Prostate gland (tissue), 2 donors: Measurements from ENCODE around the gene SFSWAP.

ENCODE experiments used
- POLR2A ChIP-seq: fragments of 450-650 bp; IDR thresholded peaks from one replicate; pipeline ENCODE4 v1.6.1; 2016; ENCODE audit warnings: antibody characterized with exemption, mild to moderate bottlenecking
- POLR2AphosphoS5 ChIP-seq: sonication (generic); formaldehyde crosslinking; IDR thresholded peaks from one replicate; pipeline ENCODE4 v1.6.1; 2017; ENCODE audit warnings: antibody characterized with exemption
- TF ChIP-seq, protein P1 (sequence below), 4 experiments: fragments of 200-600 bp in 2 of 4; fragments of 450-650 bp in 2 of 4; sonication (generic) in 2 of 4; IDR thresholded peaks; 1 replicate in 3 of 4; 2 replicates in 1 of 4; pipeline ENCODE4 v1.5.1; 2016 to 2019; ENCODE audit warnings: antibody characterized with exemption in 4 of 4, mild to moderate bottlenecking in 2 of 4, moderate library complexity in 2 of 4

DNA sequence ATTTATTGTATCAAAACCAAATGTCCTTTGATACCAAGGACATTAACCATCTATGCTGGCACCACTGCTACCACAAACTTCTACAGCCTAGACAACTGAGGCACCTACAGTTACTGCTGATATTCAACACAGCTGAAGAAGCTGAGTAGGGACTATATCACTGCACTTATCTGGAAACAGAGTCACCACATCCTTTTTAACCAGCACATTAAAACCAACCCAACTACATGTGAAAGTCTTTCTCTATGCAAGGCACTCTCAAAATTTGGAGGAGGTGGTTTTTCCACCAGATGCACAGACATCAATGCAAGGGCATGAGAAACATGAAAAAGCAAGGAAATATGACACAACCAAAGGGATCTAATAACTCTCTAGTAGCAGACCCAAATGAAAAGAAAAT lies 7.7 kb upstream of the SFSWAP start:
- TF ChIP-seq, protein P1, sequence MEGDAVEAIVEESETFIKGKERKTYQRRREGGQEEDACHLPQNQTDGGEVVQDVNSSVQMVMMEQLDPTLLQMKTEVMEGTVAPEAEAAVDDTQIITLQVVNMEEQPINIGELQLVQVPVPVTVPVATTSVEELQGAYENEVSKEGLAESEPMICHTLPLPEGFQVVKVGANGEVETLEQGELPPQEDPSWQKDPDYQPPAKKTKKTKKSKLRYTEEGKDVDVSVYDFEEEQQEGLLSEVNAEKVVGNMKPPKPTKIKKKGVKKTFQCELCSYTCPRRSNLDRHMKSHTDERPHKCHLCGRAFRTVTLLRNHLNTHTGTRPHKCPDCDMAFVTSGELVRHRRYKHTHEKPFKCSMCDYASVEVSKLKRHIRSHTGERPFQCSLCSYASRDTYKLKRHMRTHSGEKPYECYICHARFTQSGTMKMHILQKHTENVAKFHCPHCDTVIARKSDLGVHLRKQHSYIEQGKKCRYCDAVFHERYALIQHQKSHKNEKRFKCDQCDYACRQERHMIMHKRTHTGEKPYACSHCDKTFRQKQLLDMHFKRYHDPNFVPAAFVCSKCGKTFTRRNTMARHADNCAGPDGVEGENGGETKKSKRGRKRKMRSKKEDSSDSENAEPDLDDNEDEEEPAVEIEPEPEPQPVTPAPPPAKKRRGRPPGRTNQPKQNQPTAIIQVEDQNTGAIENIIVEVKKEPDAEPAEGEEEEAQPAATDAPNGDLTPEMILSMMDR (IDR thresholded peaks at IDR 0.05) = no peak
- TF ChIP-seq POLR2AphosphoS5 = no peak
- TF ChIP-seq POLR2A = no peak
